H1 (cell line): Measurements from ENCODE around the gene SSMEM1.
"Not testable (repeated sequence)": the region's sequence is repeated elsewhere in the genome, so short reads cannot be mapped to it uniquely, and the experiment has no call there.

Experiments
- EP300 ChIP-seq, 2 experiments: IDR thresholded peaks; 1 replicate in 1 of 2; 2 replicates in 1 of 2; pipeline ENCODE4 v1.6.1; 2011 to 2012; ENCODE audit warnings: low read depth in 2 of 2, low read length in 2 of 2, mild to moderate bottlenecking in 2 of 2, borderline replicate concordance in 1 of 2, inconsistent platforms in 1 of 2, moderate library complexity in 1 of 2
- EZH2 ChIP-seq: fragments of 200-600 bp; sonication (generic); IDR thresholded peaks from 2 replicates; pipeline ENCODE4 v1.7.1; 2012; ENCODE audit warnings: low read depth, mild to moderate bottlenecking, moderate library complexity, low read length, inconsistent platforms; ENCODE audit not compliant: severe bottlenecking
- POLR2A ChIP-seq, 2 experiments: IDR thresholded peaks; 1 replicate in 1 of 2; 2 replicates in 1 of 2; pipeline ENCODE4 v1.6.1; 2011; ENCODE audit warnings: low read depth in 2 of 2, low read length in 2 of 2, mild to moderate bottlenecking in 2 of 2; ENCODE audit errors: control extremely low read depth in 1 of 2
- TAF1 ChIP-seq: IDR thresholded peaks from 2 replicates; pipeline ENCODE4 v1.6.1; 2011; ENCODE audit warnings: mild to moderate bottlenecking, low read depth, low read length
- USF2 ChIP-seq: IDR thresholded peaks from 2 replicates; pipeline ENCODE4 v1.6.1; 2011; ENCODE audit warnings: low read length, improper control_type of control experiment
- TF ChIP-seq, protein P1 (sequence below), 3 experiments: IDR thresholded peaks; 1 replicate in 2 of 3; 2 replicates in 1 of 3; pipeline versions ENCODE4 v1.5.1 to v1.6.1; 2011; ENCODE audit warnings: low read length in 3 of 3, mild to moderate bottlenecking in 3 of 3, inconsistent platforms in 2 of 3, low read depth in 1 of 3, moderate library complexity in 1 of 3; ENCODE audit not compliant: insufficient read depth in 1 of 3; ENCODE audit errors: control extremely low read depth in 1 of 3

DNA sequence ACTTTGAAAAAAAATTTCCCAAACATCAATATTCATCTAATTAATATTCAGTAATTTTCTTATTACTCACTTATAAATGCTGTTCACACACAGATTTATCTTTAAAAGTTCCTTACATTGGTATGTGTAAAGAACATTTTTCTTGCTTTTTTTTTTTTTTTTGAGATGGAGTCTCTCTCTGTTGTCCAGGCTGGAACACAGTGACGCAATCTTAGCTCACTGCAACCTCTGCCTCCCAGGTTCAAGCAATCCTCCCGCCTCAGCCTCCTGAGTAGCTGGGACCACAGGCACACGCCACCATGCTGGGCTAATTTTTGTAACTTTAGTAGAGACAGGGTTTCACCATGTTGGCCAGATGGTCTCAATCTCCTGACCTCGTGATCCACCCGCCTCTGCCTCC lies 23.3 kb upstream of the SSMEM1 start:
- TF ChIP-seq POLR2A (IDR thresholded peaks at IDR 0.05; ENCODE audit: control extremely low read depth in 1 of 2, low read depth in 2 of 2, low read length in 2 of 2); EZH2; USF2; EP300 (IDR thresholded peaks at IDR 0.05; ENCODE audit: borderline replicate concordance in 1 of 2, low read depth in 2 of 2, low read length in 2 of 2); TAF1: not testable (repeated sequence)
- TF ChIP-seq, protein P1, sequence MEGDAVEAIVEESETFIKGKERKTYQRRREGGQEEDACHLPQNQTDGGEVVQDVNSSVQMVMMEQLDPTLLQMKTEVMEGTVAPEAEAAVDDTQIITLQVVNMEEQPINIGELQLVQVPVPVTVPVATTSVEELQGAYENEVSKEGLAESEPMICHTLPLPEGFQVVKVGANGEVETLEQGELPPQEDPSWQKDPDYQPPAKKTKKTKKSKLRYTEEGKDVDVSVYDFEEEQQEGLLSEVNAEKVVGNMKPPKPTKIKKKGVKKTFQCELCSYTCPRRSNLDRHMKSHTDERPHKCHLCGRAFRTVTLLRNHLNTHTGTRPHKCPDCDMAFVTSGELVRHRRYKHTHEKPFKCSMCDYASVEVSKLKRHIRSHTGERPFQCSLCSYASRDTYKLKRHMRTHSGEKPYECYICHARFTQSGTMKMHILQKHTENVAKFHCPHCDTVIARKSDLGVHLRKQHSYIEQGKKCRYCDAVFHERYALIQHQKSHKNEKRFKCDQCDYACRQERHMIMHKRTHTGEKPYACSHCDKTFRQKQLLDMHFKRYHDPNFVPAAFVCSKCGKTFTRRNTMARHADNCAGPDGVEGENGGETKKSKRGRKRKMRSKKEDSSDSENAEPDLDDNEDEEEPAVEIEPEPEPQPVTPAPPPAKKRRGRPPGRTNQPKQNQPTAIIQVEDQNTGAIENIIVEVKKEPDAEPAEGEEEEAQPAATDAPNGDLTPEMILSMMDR (IDR thresholded peaks at IDR 0.05; ENCODE audit: control extremely low read depth in 1 of 3, insufficient read depth in 1 of 3, low read depth in 1 of 3, low read length in 3 of 3), result not testable (repeated sequence)
